KG1 (cell line): ENCODE results near the gene RSRP1.
"Not testable (repeated sequence)": the region's sequence is repeated elsewhere in the genome, so short reads cannot be mapped to it uniquely, and the experiment has no call there.

Source experiments
- DNase-seq: peaks from one replicate; lab custom pipeline; 2025; lab: John Stamatoyannopoulos, UW

Gene RSRP1

GRCh38 chr1:25257196-25257595 is 9.9 kb upstream of the RSRP1 start:
- DNase-seq = no peak

- no peak for DNase-seq
Measured at GRCh38 chr1:25256578-25256965, 9.3 kb upstream of the RSRP1 start.

GRCh38 chr1:25255706-25256577 is 8.7 kb upstream of the RSRP1 start:
- no peak for DNase-seq

- DNase-seq = no peak
Measured at GRCh38 chr1:25253911-25254310, 6.7 kb upstream of the RSRP1 start.

- DNase-seq = no peak
Measured at GRCh38 chr1:25247829-25248754, 838 bp upstream of the RSRP1 start.

- no peak for DNase-seq
Measured at GRCh38 chr1:25246600-25247023, 642 bp downstream of the RSRP1 start.

GRCh38 chr1:25245809-25246599 is 1.2 kb downstream of the RSRP1 start:
- no peak for DNase-seq

- no peak for DNase-seq
Measured at GRCh38 chr1:25245393-25245792, 1.9 kb downstream of the RSRP1 start.

- no peak for DNase-seq
Measured at GRCh38 chr1:25243907-25244306, 3.3 kb downstream of the RSRP1 start.

- peak; percentile 83 for DNase-seq
Measured at GRCh38 chr1:25239681-25240541, 7.3 kb downstream of the RSRP1 start.

- no peak for DNase-seq
Measured at GRCh38 chr1:25238046-25238445, 9.2 kb downstream of the RSRP1 start.

- DNase-seq = not testable (repeated sequence)
Measured at GRCh38 chr1:25236261-25236660, 11.0 kb downstream of the RSRP1 start.

GRCh38 chr1:25235411-25235810 is 11.8 kb downstream of the RSRP1 start:
- DNase-seq = not testable (repeated sequence)

GRCh38 chr1:25232866-25233784 is 14.1 kb downstream of the RSRP1 start:
- DNase-seq = peak; percentile 36

GRCh38 chr1:25232027-25232865 is 15.0 kb downstream of the RSRP1 start, which contains the start of gene SYF2:
Gene SYF2, minus strand, starts transcription at chr1:25232502. Its CDS starts 35 bp downstream, at chr1:25232467.
- DNase-seq = peak; percentile 80

GRCh38 chr1:25223471-25223870 is 23.8 kb downstream of the RSRP1 start:
- DNase-seq = no peak

- DNase-seq = no peak
Measured at GRCh38 chr1:25222606-25223005, 24.6 kb downstream of the RSRP1 start.

GRCh38 chr1:25220666-25221065 is 26.6 kb downstream of the RSRP1 start:
- no peak for DNase-seq
